Posterior vena cava (tissue), 2 donors: ENCODE measurements around the gene PSMA8. TPM values are rescaled to one million over a fixed set of nuclear protein-coding genes. Genes with fewer than 3 reads are reported as not detected.
"Not testable (repeated sequence)": the region's sequence is repeated elsewhere in the genome, so short reads cannot be mapped to it uniquely, and the experiment has no call there.

Experiments
- DNase-seq: peaks from one replicate; pipeline ENCODE4 v3.0.0-alpha.2; 2020; ENCODE audit warnings: low spot score
- intact Hi-C, 2 donors: fragments of 100-400 bp; cut with DNase I; formaldehyde crosslinking; loops; one replicate each; pipeline versions ENCODE4 v1.14.1 to v1.14.2; 2022 to 2023
- total RNA-seq, 2 donors: library from RNA; stranded (reverse); fragmentation: NEBNext Ultra II Directional; extraction: Animal tissue kit (Norgen Biotek cat#: 25700); gene quantifications; one replicate each; pipeline ENCODE4 v1.2.1, GENCODE V29; 2021
- donor health status: DM: yes; HTN: yes; CAD: no.
- donor health status: DM: yes; HTN: yes; CAD: no.

Gene PSMA8
- total RNA-seq, 2 donors from 2014 or later, result not detected

- intact Hi-C loops, result no loop called here
- DNase-seq, result peak; percentile 98
Observed at GRCh38 chr18:26226229-26227050, 92.8 kb downstream of the PSMA8 start, which contains the start of gene TAF4B. Gene TAF4B (plus strand): TSS chr18:26226445. CDS start chr18:26226934, 489 bp downstream.

- no peak for DNase-seq
- intact Hi-C loops, result no loop called here
Observed at GRCh38 chr18:26227051-26227670, 93.5 kb downstream of the PSMA8 start.

GRCh38 chr18:26228562-26229260 lies 95.0 kb downstream of the PSMA8 start:
- intact Hi-C loops, result no loop called here
- DNase-seq, result no peak

GRCh38 chr18:26230497-26230896 lies 96.8 kb downstream of the PSMA8 start:
- intact Hi-C loops, result no loop called here
- DNase-seq, result no peak

GRCh38 chr18:26233208-26233607 lies 99.5 kb downstream of the PSMA8 start:
- DNase-seq, result no peak
- intact Hi-C loops, result no loop called here

- intact Hi-C loops, result loop anchor here in 1 of 2 donors (5.0 kb wide), 1 partner anchor 135 kb away; no protein-coding TSS in a partner anchor
- DNase-seq, result not testable (repeated sequence)
Observed at GRCh38 chr18:26237363-26237762, 103.7 kb downstream of the PSMA8 start.

- intact Hi-C loops, result loop anchor here in 1 of 2 donors (5.0 kb wide), 1 partner anchor 134 kb away; no protein-coding TSS in a partner anchor
- DNase-seq, result not testable (repeated sequence)
Observed at GRCh38 chr18:26238718-26239117, 105.0 kb downstream of the PSMA8 start.

- intact Hi-C loops, DNase-seq: not testable (repeated sequence)
Observed at GRCh38 chr18:26242392-26242791, 108.7 kb downstream of the PSMA8 start.

Other genes with a start within 250 kb of the PSMA8 start
- gene SS18, start 43.3 kb upstream of the PSMA8 start, total RNA-seq, result 10 to 100 TPM; 61.4 to 64.3 TPM
- 1 to 10 TPM; 2.4 to 3.0 TPM for gene TAF4B, start 92.6 kb downstream of the PSMA8 start, total RNA-seq